Measurements from ENCODE around the gene DENND1B.
"Not testable (repeated sequence)": the region's sequence is repeated elsewhere in the genome, so short reads cannot be mapped to it uniquely, and the experiment has no call there.

The DENND1B gene

DNA sequence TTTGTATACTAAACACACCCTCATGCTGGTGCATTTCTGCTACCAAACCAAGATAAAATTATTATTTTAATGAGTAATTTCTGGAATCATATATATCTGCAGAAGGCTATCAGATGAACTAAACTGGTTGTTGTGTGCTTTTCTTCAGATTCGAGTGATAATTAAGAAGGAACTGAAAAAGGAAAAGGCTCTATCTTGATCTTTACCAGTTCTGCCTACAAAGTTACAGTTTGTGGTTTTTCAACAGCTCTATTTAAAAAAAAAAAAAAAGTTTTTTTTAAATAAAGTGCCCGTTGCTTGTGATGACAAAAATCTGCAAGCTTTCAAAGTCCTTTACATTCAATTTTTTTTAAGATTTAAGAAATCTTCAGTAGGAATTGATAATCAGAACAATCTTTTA, 13.6 kb downstream of the DENND1B start:
- no peaks in the 10 kb centered on the region for H3K9me3 ChIP-seq
- no peak for DNase-seq
- TF ChIP-seq, protein P1, sequence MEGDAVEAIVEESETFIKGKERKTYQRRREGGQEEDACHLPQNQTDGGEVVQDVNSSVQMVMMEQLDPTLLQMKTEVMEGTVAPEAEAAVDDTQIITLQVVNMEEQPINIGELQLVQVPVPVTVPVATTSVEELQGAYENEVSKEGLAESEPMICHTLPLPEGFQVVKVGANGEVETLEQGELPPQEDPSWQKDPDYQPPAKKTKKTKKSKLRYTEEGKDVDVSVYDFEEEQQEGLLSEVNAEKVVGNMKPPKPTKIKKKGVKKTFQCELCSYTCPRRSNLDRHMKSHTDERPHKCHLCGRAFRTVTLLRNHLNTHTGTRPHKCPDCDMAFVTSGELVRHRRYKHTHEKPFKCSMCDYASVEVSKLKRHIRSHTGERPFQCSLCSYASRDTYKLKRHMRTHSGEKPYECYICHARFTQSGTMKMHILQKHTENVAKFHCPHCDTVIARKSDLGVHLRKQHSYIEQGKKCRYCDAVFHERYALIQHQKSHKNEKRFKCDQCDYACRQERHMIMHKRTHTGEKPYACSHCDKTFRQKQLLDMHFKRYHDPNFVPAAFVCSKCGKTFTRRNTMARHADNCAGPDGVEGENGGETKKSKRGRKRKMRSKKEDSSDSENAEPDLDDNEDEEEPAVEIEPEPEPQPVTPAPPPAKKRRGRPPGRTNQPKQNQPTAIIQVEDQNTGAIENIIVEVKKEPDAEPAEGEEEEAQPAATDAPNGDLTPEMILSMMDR (IDR thresholded peaks at IDR 0.05; ENCODE audit: low read depth, low read length): no peak
- H3K4me3 ChIP-seq (ENCODE audit: low read depth, low read length): no peak overlapping the region
- H3K27me3 ChIP-seq: no peaks in the 10 kb centered on the region
- no peaks in the 10 kb centered on the region for H3K36me3 ChIP-seq
- no peaks in the 10 kb centered on the region for H3K4me1 ChIP-seq

DNA sequence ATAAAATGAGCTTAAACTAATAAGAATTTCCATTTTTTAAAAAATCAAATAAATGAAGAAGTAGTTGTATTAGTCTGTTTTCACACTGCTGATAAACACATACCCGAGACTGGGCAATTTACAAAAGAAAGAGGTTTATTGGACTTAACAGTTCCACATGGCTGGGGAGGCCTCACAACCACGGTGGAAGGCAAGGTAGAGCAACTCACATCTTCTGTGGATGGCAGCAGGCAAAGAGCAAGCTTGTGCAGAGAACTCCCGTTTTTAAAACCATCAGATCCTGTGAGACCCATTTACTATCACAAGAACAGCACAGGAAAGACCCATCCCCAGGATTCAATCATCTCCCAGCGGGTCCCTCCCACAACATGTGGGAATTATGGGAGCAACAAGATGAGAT, 19.7 kb downstream of the DENND1B start:
- not testable (repeated sequence) for H3K27me3 ChIP-seq; H3K9me3 ChIP-seq; DNase-seq; H3K4me1 ChIP-seq; H3K36me3 ChIP-seq; H3K4me3 ChIP-seq (ENCODE audit: low read depth, low read length)

DNA sequence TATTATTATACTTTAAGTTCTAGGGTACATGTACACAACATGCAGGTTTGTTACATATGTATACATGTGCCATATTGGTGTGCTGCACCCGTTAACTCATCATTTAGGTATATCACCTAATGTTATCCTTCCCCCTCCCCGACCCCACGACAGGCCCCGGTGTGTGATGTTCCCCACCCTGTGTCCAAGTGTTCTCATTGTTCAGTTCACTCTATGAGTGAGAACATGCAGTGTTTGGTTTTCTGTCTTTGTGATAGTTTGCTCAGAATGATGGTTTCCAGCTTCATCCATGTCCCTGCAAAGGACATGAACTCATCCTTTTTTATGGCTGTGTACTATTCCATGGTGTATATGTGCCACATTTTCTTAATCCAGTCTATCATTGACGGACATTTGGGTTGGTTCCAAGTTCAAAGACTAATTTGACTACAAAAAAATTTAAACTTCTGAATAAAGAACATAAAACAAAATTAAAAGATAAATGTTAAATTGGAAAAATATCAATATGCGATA, 22.6 kb downstream of the DENND1B start:
- H3K36me3 ChIP-seq; DNase-seq; H3K4me1 ChIP-seq; H3K9me3 ChIP-seq; H3K4me3 ChIP-seq (ENCODE audit: low read depth, low read length); H3K27me3 ChIP-seq: not testable (repeated sequence)

- TF ChIP-seq, protein P1 (IDR thresholded peaks at IDR 0.05; ENCODE audit: low read depth, low read length): no peak
- H3K36me3 ChIP-seq: no peaks in the 10 kb centered on the region; the same call in 1 of the 2 replicates
These were observed 24.9 kb downstream of the DENND1B start for GRCh38 chr1:197750366-197750765.

GRCh38 chr1:197745911-197746310, 29.4 kb downstream of the DENND1B start:
- Histone ChIP-seq H3K9me3 (no peaks in the 10 kb centered on the region), H3K27me3 (no peaks in the 10 kb centered on the region), H3K36me3 (no peaks in the 10 kb centered on the region), H3K4me3 (ENCODE audit: low read depth, low read length) (no peak overlapping the region), H3K4me1 (no peaks in the 10 kb centered on the region; the same call in 1 of the 2 replicates)
- DNase-seq: no peak
- TF ChIP-seq, protein P1 (IDR thresholded peaks at IDR 0.05; ENCODE audit: low read depth, low read length): no peak

More at GRCh38 chr1:197750366-197750765, 24.9 kb downstream of the DENND1B start:
- no peak overlapping the region for H3K4me3 ChIP-seq (ENCODE audit: low read depth, low read length)
- no peaks in the 10 kb centered on the region; the same call in 1 of the 2 replicates for H3K4me1 ChIP-seq
- no peaks in the 10 kb centered on the region for H3K9me3 ChIP-seq
- H3K27me3 ChIP-seq: no peaks in the 10 kb centered on the region
- DNase-seq: no peak

GRCh38 chr1:197744979-197745378, 30.3 kb downstream of the DENND1B start:
- no peak for DNase-seq
- no peak overlapping the region for H3K4me3 ChIP-seq (ENCODE audit: low read depth, low read length)
- TF ChIP-seq, protein P1 (IDR thresholded peaks at IDR 0.05; ENCODE audit: low read depth, low read length): no peak
- no peaks in the 10 kb centered on the region; the same call in 1 of the 2 replicates for H3K4me1 ChIP-seq
- no peaks in the 10 kb centered on the region for H3K36me3 ChIP-seq
- no peaks in the 10 kb centered on the region for H3K27me3 ChIP-seq
- H3K9me3 ChIP-seq: no peaks in the 10 kb centered on the region

GRCh38 chr1:197743578-197743977, 31.7 kb downstream of the DENND1B start:
- TF ChIP-seq, protein P1 (IDR thresholded peaks at IDR 0.05; ENCODE audit: low read depth, low read length): no peak
- DNase-seq: no peak

More at GRCh38 chr1:197743578-197743977, 31.7 kb downstream of the DENND1B start:
- H3K4me1 ChIP-seq: peaks cover 7% of the 10 kb centered on the region; the same call in 1 of the 2 replicates
- H3K27me3 ChIP-seq: no peaks in the 10 kb centered on the region
- H3K4me3 ChIP-seq (ENCODE audit: low read depth, low read length): no peak overlapping the region
- H3K36me3 ChIP-seq: no peaks in the 10 kb centered on the region
- H3K9me3 ChIP-seq: no peaks in the 10 kb centered on the region
